NCI-H1105 (cell line): ENCODE data around the gene SHANK3.

Experiments used
- DNase-seq: peaks from one replicate; lab custom pipeline; 2025; lab: John Stamatoyannopoulos, UW

The SHANK3 gene

GRCh38 chr22:50678218-50678650 is 5.6 kb downstream of the SHANK3 start:
- DNase-seq = no peak

- no peak for DNase-seq
These were observed 6.3 kb downstream of the SHANK3 start for GRCh38 chr22:50678651-50679521.

- no peak for DNase-seq
These were observed 10.7 kb downstream of the SHANK3 start for GRCh38 chr22:50683086-50683993.

GRCh38 chr22:50683994-50684371 is 11.4 kb downstream of the SHANK3 start:
- no peak for DNase-seq

- DNase-seq = no peak
These were observed 11.9 kb downstream of the SHANK3 start for GRCh38 chr22:50684501-50684900.

GRCh38 chr22:50684986-50685385 is 12.4 kb downstream of the SHANK3 start:
- no peak for DNase-seq

GRCh38 chr22:50686794-50687193 is 14.2 kb downstream of the SHANK3 start:
- no peak for DNase-seq

GRCh38 chr22:50687829-50688228 is 15.2 kb downstream of the SHANK3 start:
- no peak for DNase-seq

- no peak for DNase-seq
These were observed 15.8 kb downstream of the SHANK3 start for GRCh38 chr22:50688448-50688847.

- no peak for DNase-seq
These were observed 18.9 kb downstream of the SHANK3 start for GRCh38 chr22:50691521-50691920.

- no peak for DNase-seq
These were observed 20.8 kb downstream of the SHANK3 start for GRCh38 chr22:50693462-50693861.

- no peak for DNase-seq
These were observed 21.5 kb downstream of the SHANK3 start for GRCh38 chr22:50694099-50694605.

GRCh38 chr22:50694766-50695420 is 22.3 kb downstream of the SHANK3 start:
- DNase-seq = no peak

GRCh38 chr22:50695421-50696250 is 23.0 kb downstream of the SHANK3 start:
- peak; percentile 76 for DNase-seq

GRCh38 chr22:50696251-50696798 is 23.7 kb downstream of the SHANK3 start:
- DNase-seq = no peak

- no peak for DNase-seq
These were observed 24.4 kb downstream of the SHANK3 start for GRCh38 chr22:50696799-50697561.

- no peak for DNase-seq
These were observed 25.3 kb downstream of the SHANK3 start for GRCh38 chr22:50697667-50698506.

GRCh38 chr22:50698546-50698945 is 25.9 kb downstream of the SHANK3 start:
- DNase-seq = no peak
